HepG2 (cell line): ENCODE results near the gene ECHS1. TPM values are rescaled to one million over a fixed set of nuclear protein-coding genes. Genes with fewer than 3 reads are reported as not detected.

ENCODE experiments used
- CBFB ChIP-seq: sonication (generic); formaldehyde crosslinking; IDR thresholded peaks from 2 replicates; pipeline ENCODE4 v1.4.0; 2020; ENCODE audit warnings: missing genetic modification reagents
- DNMT1 ChIP-seq: sonication (generic); formaldehyde crosslinking; IDR thresholded peaks from 2 replicates; pipeline ENCODE4 v1.5.1; 2020; ENCODE audit warnings: mild to moderate bottlenecking, missing genetic modification reagents
- E2F2 ChIP-seq: sonication (generic); formaldehyde crosslinking; IDR thresholded peaks from 2 replicates; pipeline ENCODE4 v1.4.0; 2020; ENCODE audit warnings: missing genetic modification reagents, borderline replicate concordance
- FOXP1 ChIP-seq, 2 experiments: fragments of 450-650 bp in 1 of 2; IDR thresholded peaks; 2 replicates each; pipeline ENCODE4 v1.6.1; 2017 to 2018; ENCODE audit warnings: antibody characterized with exemption in 1 of 2
- GABPA ChIP-seq, 2 experiments: IDR thresholded peaks; 2 replicates each; pipeline ENCODE4 v1.6.1; 2011 to 2016; ENCODE audit warnings: low read depth in 2 of 2, low read length in 1 of 2, missing biosample characterization in 1 of 2, missing genetic modification characterization in 1 of 2
- HHEX ChIP-seq: IDR thresholded peaks from 2 replicates; pipeline ENCODE4 v1.6.1; 2016; ENCODE audit warnings: control low read depth
- JUNB ChIP-seq: sonication (generic); formaldehyde crosslinking; IDR thresholded peaks from 2 replicates; pipeline ENCODE4 v1.8.0; 2022; ENCODE audit warnings: missing genetic modification reagents, mild to moderate bottlenecking, borderline replicate concordance
- MAFK ChIP-seq, 2 experiments: IDR thresholded peaks in 1 of 2; conservative IDR thresholded peaks in 1 of 2; 2 replicates each; pipeline ENCODE4 v1.6.1; 2011; ENCODE audit warnings: improper control_type of control experiment in 2 of 2, low read length in 2 of 2
- MED13 ChIP-seq: sonication (generic); formaldehyde crosslinking; IDR thresholded peaks from 2 replicates; pipeline ENCODE4 v1.5.0; 2020; ENCODE audit warnings: missing genetic modification reagents
- MYC ChIP-seq: sonication (generic); formaldehyde crosslinking; IDR thresholded peaks from 2 replicates; pipeline ENCODE4 v1.9.0; 2021; ENCODE audit warnings: missing genetic modification reagents, borderline replicate concordance
- SRSF1 ChIP-seq: fragments of 200-400 bp; formaldehyde crosslinking; optimal IDR thresholded peaks from 2 replicates; pipeline ENCODE3; 2017; ENCODE audit warnings: mild to moderate bottlenecking, low read depth, low read length, moderate library complexity
- SRSF9 ChIP-seq: fragments of 200-400 bp; formaldehyde crosslinking; IDR thresholded peaks from 2 replicates; pipeline ENCODE4 v1.6.1; 2018; ENCODE audit warnings: borderline replicate concordance, mild to moderate bottlenecking, low read depth, low read length; ENCODE audit not compliant: insufficient read depth, poor library complexity, severe bottlenecking
- TFDP1 ChIP-seq: IDR thresholded peaks from 2 replicates; pipeline ENCODE4 v1.6.1; 2016; ENCODE audit warnings: missing compliant biosample characterization, missing genetic modification reagents, borderline replicate concordance
- THRA ChIP-seq: sonication (generic); formaldehyde crosslinking; IDR thresholded peaks from 2 replicates; pipeline ENCODE4 v1.4.0; 2020; ENCODE audit warnings: missing genetic modification reagents, borderline replicate concordance
- ZBTB37 ChIP-seq: sonication (generic); formaldehyde crosslinking; IDR thresholded peaks from 2 replicates; pipeline ENCODE4 v1.4.0; 2020; ENCODE audit warnings: mild to moderate bottlenecking, missing genetic modification reagents
- ZNF616 ChIP-seq: sonication (generic); formaldehyde crosslinking; IDR thresholded peaks from 2 replicates; pipeline ENCODE4 v1.5.0; 2020; ENCODE audit warnings: low read depth, mild to moderate bottlenecking, missing genetic modification reagents
- ZNF652 ChIP-seq: IDR thresholded peaks from 2 replicates; pipeline ENCODE4 v1.6.1; 2016; ENCODE audit warnings: low read depth, borderline replicate concordance
- ZNF660 ChIP-seq: sonication (generic); formaldehyde crosslinking; IDR thresholded peaks from 2 replicates; pipeline ENCODE4 v1.5.1; 2020; ENCODE audit warnings: mild to moderate bottlenecking, low read depth, missing genetic modification reagents, borderline replicate concordance
- polyA plus RNA-seq, 8 experiments: library from polyadenylated mRNA; depleted of rRNA in 3 of 8; stranded (reverse) in 7 of 8; unstranded in 1 of 8; fragments of >200 nt; fragmentation: Illumina TruSeq in 4 of 8; extraction: Trizol in 4 of 8; gene quantifications; 2 replicates each; pipeline versions ENCODE4 v1.2.1 to v1.2.3, GENCODE V29; 2011 to 2016; ENCODE audit warnings: low read depth in 4 of 8, missing spikeins in 1 of 8, mixed read lengths in 1 of 8; ENCODE audit not compliant: insufficient read depth in 1 of 8
- total RNA-seq, 5 experiments: library from RNA; depleted of rRNA; stranded (reverse); fragments of >200 nt; fragmentation: Illumina TruSeq; extraction: Trizol; gene quantifications; 2 replicates each; pipeline ENCODE4 v1.2.3, GENCODE V29; 2016; ENCODE audit warnings: low read depth in 1 of 5
- TF ChIP-seq, protein P1 (sequence below): sonication (generic); formaldehyde crosslinking; conservative IDR thresholded peaks from 2 replicates; pipeline ENCODE4 v1.8.1; 2023; ENCODE audit warnings: missing genetic modification reagents
- TF ChIP-seq, protein P2 (sequence below): sonication (generic); formaldehyde crosslinking; IDR thresholded peaks from 2 replicates; pipeline ENCODE4 v1.9.0; 2021; ENCODE audit warnings: missing genetic modification reagents, borderline replicate concordance

Gene ECHS1
- total and polyA plus RNA-seq, 2 of the 13 experiments (the other 11 are each of a cell fraction or from before 2014, with no cell fraction given): 32.7 to 195 TPM

DNA sequence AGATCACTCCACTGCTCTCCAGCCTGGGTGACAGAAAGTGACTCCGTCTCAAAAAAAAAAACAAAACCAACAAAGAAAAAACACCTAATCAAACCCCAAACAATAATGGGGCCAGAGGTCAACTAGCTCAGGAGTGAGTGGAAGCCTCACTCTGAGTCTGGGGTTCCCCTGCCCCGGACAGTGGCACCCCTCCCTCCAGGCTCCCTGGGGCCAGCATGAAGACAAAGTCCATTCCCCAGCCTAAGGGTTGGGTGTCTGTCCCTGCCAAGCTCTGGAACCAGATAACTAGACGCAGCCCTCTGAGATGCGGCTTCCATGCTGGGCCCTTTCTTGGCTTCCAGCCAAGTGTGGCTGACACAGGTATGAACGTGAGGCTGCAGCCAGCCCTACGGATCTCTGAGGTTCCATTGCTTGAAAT lies 13.6 kb downstream of the ECHS1 start (continued):
- TF ChIP-seq TFDP1 (CRISPR knock-in tag): no peak
- no peak for TF ChIP-seq DNMT1
- no peak for TF ChIP-seq MED13 (CRISPR knock-in tag)
- no peak for TF ChIP-seq ZBTB37
- 0 out of 2 replicates have a peak, but pooled peaks have one; percentile 16 for TF ChIP-seq MYC (CRISPR knock-in tag)
- no peak for TF ChIP-seq JUNB (CRISPR knock-in tag)
- TF ChIP-seq, protein P1, sequence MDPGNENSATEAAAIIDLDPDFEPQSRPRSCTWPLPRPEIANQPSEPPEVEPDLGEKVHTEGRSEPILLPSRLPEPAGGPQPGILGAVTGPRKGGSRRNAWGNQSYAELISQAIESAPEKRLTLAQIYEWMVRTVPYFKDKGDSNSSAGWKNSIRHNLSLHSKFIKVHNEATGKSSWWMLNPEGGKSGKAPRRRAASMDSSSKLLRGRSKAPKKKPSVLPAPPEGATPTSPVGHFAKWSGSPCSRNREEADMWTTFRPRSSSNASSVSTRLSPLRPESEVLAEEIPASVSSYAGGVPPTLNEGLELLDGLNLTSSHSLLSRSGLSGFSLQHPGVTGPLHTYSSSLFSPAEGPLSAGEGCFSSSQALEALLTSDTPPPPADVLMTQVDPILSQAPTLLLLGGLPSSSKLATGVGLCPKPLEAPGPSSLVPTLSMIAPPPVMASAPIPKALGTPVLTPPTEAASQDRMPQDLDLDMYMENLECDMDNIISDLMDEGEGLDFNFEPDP (CRISPR knock-in tag): no peak
- no peak for TF ChIP-seq E2F2 (CRISPR knock-in tag)
- TF ChIP-seq THRA (CRISPR knock-in tag): peak; percentile 47; the same call in 1 of the 2 replicates
- TF ChIP-seq SRSF1: no peak
- no peak for TF ChIP-seq MAFK (conservative IDR thresholded peaks at IDR 0.05 in 1 of 2, IDR thresholded peaks at IDR 0.05 in 1 of 2; ENCODE audit: low read length in 2 of 2)
- TF ChIP-seq ZNF616: no peak
- TF ChIP-seq ZNF652 (CRISPR knock-in tag): no peak
- no peak for TF ChIP-seq CBFB (CRISPR knock-in tag)
- no peak for TF ChIP-seq SRSF9
- no peak for TF ChIP-seq HHEX (CRISPR knock-in tag)
- no peak for TF ChIP-seq ZNF660 (CRISPR knock-in tag)
- TF ChIP-seq, protein P2, sequence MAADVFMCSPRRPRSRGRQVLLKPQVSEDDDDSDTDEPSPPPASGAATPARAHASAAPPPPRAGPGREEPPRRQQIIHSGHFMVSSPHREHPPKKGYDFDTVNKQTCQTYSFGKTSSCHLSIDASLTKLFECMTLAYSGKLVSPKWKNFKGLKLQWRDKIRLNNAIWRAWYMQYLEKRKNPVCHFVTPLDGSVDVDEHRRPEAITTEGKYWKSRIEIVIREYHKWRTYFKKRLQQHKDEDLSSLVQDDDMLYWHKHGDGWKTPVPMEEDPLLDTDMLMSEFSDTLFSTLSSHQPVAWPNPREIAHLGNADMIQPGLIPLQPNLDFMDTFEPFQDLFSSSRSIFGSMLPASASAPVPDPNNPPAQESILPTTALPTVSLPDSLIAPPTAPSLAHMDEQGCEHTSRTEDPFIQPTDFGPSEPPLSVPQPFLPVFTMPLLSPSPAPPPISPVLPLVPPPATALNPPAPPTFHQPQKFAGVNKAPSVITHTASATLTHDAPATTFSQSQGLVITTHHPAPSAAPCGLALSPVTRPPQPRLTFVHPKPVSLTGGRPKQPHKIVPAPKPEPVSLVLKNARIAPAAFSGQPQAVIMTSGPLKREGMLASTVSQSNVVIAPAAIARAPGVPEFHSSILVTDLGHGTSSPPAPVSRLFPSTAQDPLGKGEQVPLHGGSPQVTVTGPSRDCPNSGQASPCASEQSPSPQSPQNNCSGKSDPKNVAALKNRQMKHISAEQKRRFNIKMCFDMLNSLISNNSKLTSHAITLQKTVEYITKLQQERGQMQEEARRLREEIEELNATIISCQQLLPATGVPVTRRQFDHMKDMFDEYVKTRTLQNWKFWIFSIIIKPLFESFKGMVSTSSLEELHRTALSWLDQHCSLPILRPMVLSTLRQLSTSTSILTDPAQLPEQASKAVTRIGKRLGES (CRISPR knock-in tag): no peak
- no peak for TF ChIP-seq FOXP1 (IDR thresholded peaks at IDR 0.05)
- TF ChIP-seq FOXP1 (CRISPR knock-in tag; IDR thresholded peaks at IDR 0.05): peak; percentile 13; the same call in 1 of the 2 replicates
- no peak for TF ChIP-seq GABPA (IDR thresholded peaks at IDR 0.05; ENCODE audit: low read depth, low read length)
- TF ChIP-seq GABPA (CRISPR knock-in tag; IDR thresholded peaks at IDR 0.05; ENCODE audit: low read depth): no peak
